Upper lobe of left lung (tissue), 6 donors: ENCODE results near the gene SLC5A5. TPM values are rescaled to one million over a fixed set of nuclear protein-coding genes. Genes with fewer than 3 reads are reported as not detected.
A peak's percentile ranks its signal among the peaks of the same experiment; 100 is the strongest.

Source experiments
- ATAC-seq, 2 donors: fragments of 200-7000 bp; cut with Tn5 transposase; one replicate each; pipeline ENCODE4 v1.9.1; 2022; ENCODE audit warnings: mild to moderate bottlenecking in 2 of 2, moderate library complexity in 2 of 2; ENCODE audit not compliant: low FRiP score in 2 of 2
- DNase-seq, 2 donors: peaks; one replicate each; pipeline ENCODE4 v3.0.0-alpha.2; 2019 to 2020
- H3K27ac ChIP-seq, 4 donors: fragments of 200-600 bp; sonication (generic); one replicate each; pipeline ENCODE4 v1.5.1; 2016 to 2019
- H3K27me3 ChIP-seq, 4 donors: fragments of 200-600 bp; sonication (generic); one replicate each; pipeline ENCODE4 v1.5.1; 2017 to 2019
- H3K36me3 ChIP-seq, 4 donors: fragments of 200-600 bp; sonication (generic); one replicate each; pipeline ENCODE4 v1.5.1; 2016 to 2019
- H3K4me1 ChIP-seq, 4 donors: fragments of 200-600 bp; sonication (generic); one replicate each; pipeline ENCODE4 v1.5.1; 2018 to 2019
- H3K4me3 ChIP-seq, 4 donors: fragments of 200-600 bp; sonication (generic); one replicate each; pipeline ENCODE4 v1.5.1; 2017 to 2019; ENCODE audit warnings: mild to moderate bottlenecking in 2 of 4, moderate library complexity in 1 of 4
- H3K9me3 ChIP-seq, 4 donors: fragments of 200-600 bp; sonication (generic); one replicate each; pipeline ENCODE4 v1.5.1; 2018 to 2019
- EP300 ChIP-seq, 4 donors: sonication (generic); formaldehyde crosslinking; IDR thresholded peaks; one replicate each; pipeline ENCODE4 v1.5.1; 2017; ENCODE audit warnings: antibody characterized with exemption in 4 of 4, control low read depth in 2 of 4
- POLR2A ChIP-seq, 4 donors: fragments of 450-650 bp; IDR thresholded peaks; one replicate each; pipeline ENCODE4 v1.5.1; 2016 to 2017; ENCODE audit warnings: antibody characterized with exemption in 4 of 4, mild to moderate bottlenecking in 2 of 4
- POLR2AphosphoS5 ChIP-seq, 2 donors: sonication (generic); formaldehyde crosslinking; IDR thresholded peaks; one replicate each; pipeline ENCODE4 v1.5.1; 2017; ENCODE audit warnings: antibody characterized with exemption in 2 of 2
- WGBS, 2 donors: methylation state at CpG; one replicate each; pipeline ENCODE4 v1.1.5; 2017 to 2018; 5-methylcytosine and 5-hydroxymethylcytosine counted together
- total RNA-seq, 6 donors: library from RNA; depleted of rRNA in 4 of 6; stranded (reverse); fragments of >200 nt in 4 of 6; gene quantifications; one replicate each; pipeline versions ENCODE4 v1.1.0 to v1.2.1, GENCODE V29; 2016 to 2021
- TF ChIP-seq, protein P1 (sequence below), 6 experiments: fragments of 450-650 bp in 4 of 6; fragments of 200-600 bp in 2 of 6; sonication (generic) in 2 of 6; IDR thresholded peaks; one replicate each; pipeline ENCODE4 v1.5.1; 2016 to 2019; ENCODE audit warnings: antibody characterized with exemption in 6 of 6
- donor health status: DM: no; HTN: no; CAD: no; lungs with moderate emphysema.
- donor health status: DM: no; HTN: yes; CAD: no; lungs with severe emphysema.

The SLC5A5 gene
- total RNA-seq, 6 donors from 2014 or later = under 0.01 to 0.15 TPM; not detected in 4

DNA sequence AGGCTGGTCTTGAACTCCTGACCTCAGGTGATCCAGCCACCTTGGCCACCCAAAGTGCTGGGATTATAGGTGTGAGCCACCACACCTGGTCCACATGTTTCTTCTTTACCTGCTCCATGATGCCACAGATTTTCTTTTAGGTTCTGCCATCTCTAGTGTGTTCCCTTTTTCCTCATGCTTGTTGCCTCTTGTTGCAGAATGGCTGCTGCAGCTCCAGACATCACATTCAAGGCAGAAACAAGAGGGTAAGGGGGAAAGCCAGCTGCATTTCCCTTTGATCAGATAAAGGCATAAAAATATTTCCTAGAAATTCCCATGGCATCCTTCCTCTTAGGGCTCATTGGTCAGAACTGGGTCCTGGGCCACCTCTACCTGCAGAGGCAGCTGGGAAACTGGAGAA is 48.8 kb downstream of the SLC5A5 start:
- TF ChIP-seq POLR2AphosphoS5 (IDR thresholded peaks at IDR 0.05) (no peak), POLR2A (IDR thresholded peaks at IDR 0.05) (no peak), EP300 (IDR thresholded peaks at IDR 0.05) (no peak)
- TF ChIP-seq, protein P1, sequence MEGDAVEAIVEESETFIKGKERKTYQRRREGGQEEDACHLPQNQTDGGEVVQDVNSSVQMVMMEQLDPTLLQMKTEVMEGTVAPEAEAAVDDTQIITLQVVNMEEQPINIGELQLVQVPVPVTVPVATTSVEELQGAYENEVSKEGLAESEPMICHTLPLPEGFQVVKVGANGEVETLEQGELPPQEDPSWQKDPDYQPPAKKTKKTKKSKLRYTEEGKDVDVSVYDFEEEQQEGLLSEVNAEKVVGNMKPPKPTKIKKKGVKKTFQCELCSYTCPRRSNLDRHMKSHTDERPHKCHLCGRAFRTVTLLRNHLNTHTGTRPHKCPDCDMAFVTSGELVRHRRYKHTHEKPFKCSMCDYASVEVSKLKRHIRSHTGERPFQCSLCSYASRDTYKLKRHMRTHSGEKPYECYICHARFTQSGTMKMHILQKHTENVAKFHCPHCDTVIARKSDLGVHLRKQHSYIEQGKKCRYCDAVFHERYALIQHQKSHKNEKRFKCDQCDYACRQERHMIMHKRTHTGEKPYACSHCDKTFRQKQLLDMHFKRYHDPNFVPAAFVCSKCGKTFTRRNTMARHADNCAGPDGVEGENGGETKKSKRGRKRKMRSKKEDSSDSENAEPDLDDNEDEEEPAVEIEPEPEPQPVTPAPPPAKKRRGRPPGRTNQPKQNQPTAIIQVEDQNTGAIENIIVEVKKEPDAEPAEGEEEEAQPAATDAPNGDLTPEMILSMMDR (IDR thresholded peaks at IDR 0.05) = no peak
- H3K27ac ChIP-seq = no peak overlapping the region
- no peak for ATAC-seq
- H3K36me3 ChIP-seq = no peaks in the 10 kb centered on the region
- no peaks in the 10 kb centered on the region for H3K9me3 ChIP-seq
- H3K4me3 ChIP-seq = no peak overlapping the region
- H3K4me1 ChIP-seq = peaks cover 0 to 2% (median 0%) of the 10 kb centered on the region in 4 donors
- no peaks in the 10 kb centered on the region for H3K27me3 ChIP-seq
- no peak for DNase-seq

DNA sequence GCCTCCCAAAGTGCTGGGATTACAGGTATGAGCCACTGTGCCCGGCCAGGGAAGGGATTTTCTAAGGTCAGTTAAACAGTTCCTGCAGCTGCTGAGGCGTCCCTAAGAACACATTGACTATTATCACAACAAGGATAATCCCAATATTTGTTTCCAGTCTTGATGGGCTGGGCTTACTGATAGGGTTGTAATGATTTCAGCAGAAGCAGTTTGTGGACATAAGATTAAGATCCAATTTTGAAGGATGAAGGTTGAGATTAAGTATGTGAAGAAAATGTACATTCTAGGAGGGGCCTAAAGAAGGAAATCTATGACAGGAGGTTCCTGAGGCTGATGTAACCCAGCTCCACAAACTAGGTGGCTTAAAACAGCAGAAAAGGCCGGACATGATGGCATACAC is 50.4 kb downstream of the SLC5A5 start:
- 67 to 80% methylated on average over 3 of the region's 3 CpGs for WGBS, 2 donors
- Histone ChIP-seq H3K9me3 (no peaks in the 10 kb centered on the region), H3K36me3 (no peaks in the 10 kb centered on the region), H3K27me3 (no peaks in the 10 kb centered on the region), H3K4me3 (no peak overlapping the region), H3K27ac (no peak overlapping the region), H3K4me1 (peaks cover 0 to 2% (median 0%) of the 10 kb centered on the region in 4 donors)
- DNase-seq = no peak
- TF ChIP-seq POLR2A (IDR thresholded peaks at IDR 0.05) (no peak), POLR2AphosphoS5 (IDR thresholded peaks at IDR 0.05) (no peak), EP300 (IDR thresholded peaks at IDR 0.05) (no peak)
- TF ChIP-seq, protein P1 (IDR thresholded peaks at IDR 0.05) = no peak
- no peak for ATAC-seq

DNA sequence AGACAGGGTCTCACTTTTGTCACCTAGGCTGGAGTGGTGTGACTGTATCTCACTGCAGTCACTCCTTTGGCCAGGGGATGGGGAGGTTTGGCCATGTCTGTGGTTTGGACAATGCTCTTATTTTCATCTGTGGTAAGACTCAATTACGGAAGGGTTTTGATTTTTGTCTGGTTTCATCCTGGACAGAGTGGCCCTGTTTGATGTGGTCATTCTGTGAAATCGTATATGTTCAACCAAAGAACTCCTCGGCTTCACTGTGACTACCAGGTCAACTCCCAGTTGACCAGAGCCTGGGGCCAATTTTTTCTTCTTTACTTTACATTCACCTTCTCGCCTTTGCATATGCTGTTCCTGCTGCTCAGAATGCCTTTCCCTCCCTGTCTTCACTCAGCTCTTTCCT is 54.3 kb downstream of the SLC5A5 start:
- Histone ChIP-seq H3K27me3 (no peaks in the 10 kb centered on the region), H3K4me3 (no peak overlapping the region), H3K36me3 (no peaks in the 10 kb centered on the region), H3K9me3 (no peaks in the 10 kb centered on the region), H3K27ac (no peak overlapping the region), H3K4me1 (no peaks in the 10 kb centered on the region)
- DNase-seq (no peak), ATAC-seq (no peak)
- TF ChIP-seq EP300 (IDR thresholded peaks at IDR 0.05) (no peak), POLR2AphosphoS5 (IDR thresholded peaks at IDR 0.05) (no peak), POLR2A (IDR thresholded peaks at IDR 0.05) (no peak)
- TF ChIP-seq, protein P1 (IDR thresholded peaks at IDR 0.05) = no peak
- 74 to 81% methylated on average over 4 of the region's 4 CpGs for WGBS, 2 donors

DNA sequence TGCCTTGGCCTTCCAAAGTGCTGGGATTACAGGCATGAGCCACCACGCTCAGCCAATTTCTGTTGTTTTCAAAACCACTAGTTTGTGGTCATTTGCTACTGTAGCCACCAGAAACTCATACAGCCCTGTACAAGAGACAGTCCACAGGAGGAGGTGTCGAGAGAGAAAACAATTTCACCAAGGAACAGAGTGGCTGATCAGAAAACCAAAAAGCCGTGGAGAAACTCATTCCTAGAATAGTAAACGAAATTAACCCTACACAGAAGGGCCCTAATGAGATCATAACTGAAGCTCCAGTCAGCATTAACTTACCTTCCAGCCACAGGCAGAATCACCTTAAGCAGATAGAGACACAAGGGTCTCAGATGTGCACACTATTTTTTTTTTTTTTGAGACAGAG is 57.3 kb downstream of the SLC5A5 start:
- ATAC-seq = no peak
- DNase-seq = no peak
- H3K9me3 ChIP-seq = no peaks in the 10 kb centered on the region
- peaks cover 14 to 20% (median 16%) of the 10 kb centered on the region in 4 donors for H3K4me1 ChIP-seq
- no peak for TF ChIP-seq EP300 (IDR thresholded peaks at IDR 0.05)
- TF ChIP-seq, protein P1 (IDR thresholded peaks at IDR 0.05) = no peak
- no peaks in the 10 kb centered on the region for H3K36me3 ChIP-seq
- WGBS, 2 donors = 65 to 67% methylated on average over 4 of the region's 4 CpGs
- no peaks in the 10 kb centered on the region for H3K27me3 ChIP-seq
- no peak overlapping the region for H3K27ac ChIP-seq
- no peak overlapping the region for H3K4me3 ChIP-seq

DNA sequence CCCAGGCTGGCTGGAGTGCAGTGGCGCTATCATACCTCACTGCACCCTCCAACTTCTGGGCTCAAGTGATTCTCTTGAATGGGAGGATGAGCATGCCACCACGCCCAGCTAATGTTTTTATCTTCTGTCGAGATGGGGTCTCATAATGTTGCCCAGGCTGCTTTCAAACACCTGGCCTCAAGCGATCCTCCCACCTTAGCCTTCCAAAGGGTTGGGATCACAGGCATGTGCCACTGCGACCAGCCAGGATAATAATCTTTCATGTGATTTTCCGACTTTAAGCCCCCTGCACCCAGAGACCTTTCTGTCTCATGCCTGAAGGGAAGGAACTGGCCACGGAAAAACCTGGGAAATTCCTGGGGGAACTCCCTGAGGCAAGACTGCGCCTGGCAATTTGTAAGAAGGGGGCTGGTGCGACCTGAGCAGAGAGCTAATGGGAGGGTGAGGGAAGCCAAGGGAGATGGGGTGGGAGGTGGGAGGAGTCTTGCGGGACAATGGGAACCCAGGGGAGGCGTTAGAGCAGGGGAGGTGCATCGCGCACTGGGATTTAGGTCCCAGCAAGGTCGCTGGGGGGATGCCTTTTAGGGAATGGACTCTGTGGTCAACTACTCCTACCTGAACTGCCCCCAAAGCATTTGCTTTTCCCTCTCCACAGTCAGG is 59.9 kb downstream of the SLC5A5 start:
- WGBS, 2 donors = 32 to 34% methylated on average over 14 of the region's 14 CpGs
- Histone ChIP-seq H3K9me3 (no peaks in the 10 kb centered on the region), H3K4me3 (peak overlapping the region in 3 of 4 donors; percentile 82 to 93 (median 83)), H3K36me3 (peaks cover 0 to 6% (median 5%) of the 10 kb centered on the region in 4 donors), H3K4me1 (peaks cover 15 to 26% (median 18%) of the 10 kb centered on the region in 4 donors), H3K27ac (peak overlapping the region in 1 of 4 donors; percentile 91), H3K27me3 (no peaks in the 10 kb centered on the region)
- TF ChIP-seq EP300 (IDR thresholded peaks at IDR 0.05) (no peak), POLR2A (IDR thresholded peaks at IDR 0.05) (no peak), POLR2AphosphoS5 (IDR thresholded peaks at IDR 0.05) (no peak)
- TF ChIP-seq, protein P1 (IDR thresholded peaks at IDR 0.05) = no peak
- ATAC-seq (no peak), DNase-seq (no peak)
